HL-60 (cell line): ENCODE results near the gene FAM174A.
"Not testable (repeated sequence)": the region's sequence is repeated elsewhere in the genome, so short reads cannot be mapped to it uniquely, and the experiment has no call there.

Experiments
- DNase-seq, 2 experiments: peaks; one replicate each; pipeline ENCODE4 v3.0.0-alpha.2; 2010 to 2020; ENCODE audit warnings: low read depth in 1 of 2, low spot score in 1 of 2
- H3K27ac ChIP-seq: fragments of 250-450 bp; sonication (Bioruptor Pico); replicated peaks from 2 replicates; pipeline ENCODE4 v1.5.1; 2020; ENCODE audit warnings: mild to moderate bottlenecking, moderate library complexity
- H3K27me3 ChIP-seq: fragments of 250-450 bp; sonication (Bioruptor Pico); 2 replicates; pipeline ENCODE4 v1.5.1; 2021; ENCODE audit warnings: mild to moderate bottlenecking, moderate library complexity; ENCODE audit not compliant: insufficient read depth, poor library complexity, severe bottlenecking
- H3K4me3 ChIP-seq: replicated peaks from 2 replicates; pipeline ENCODE4 v1.5.1; 2011; ENCODE audit warnings: mild to moderate bottlenecking, control low read depth, low read length; ENCODE audit not compliant: insufficient read depth
- GABPA ChIP-seq: IDR thresholded peaks from 2 replicates; pipeline ENCODE4 v1.6.1; 2012; ENCODE audit warnings: low read depth
- POLR2AphosphoS5 ChIP-seq: IDR thresholded peaks from 2 replicates; pipeline ENCODE4 v1.6.1; 2012; ENCODE audit warnings: low read depth
- SPI1 ChIP-seq: IDR thresholded peaks from 2 replicates; pipeline ENCODE4 v1.6.1; 2012; ENCODE audit warnings: low read depth, mild to moderate bottlenecking, borderline replicate concordance
- TF ChIP-seq, protein P1 (sequence below): IDR thresholded peaks from one replicate; pipeline ENCODE4 v1.5.1; 2011; ENCODE audit warnings: low read length, control low read depth, inconsistent platforms; ENCODE audit not compliant: insufficient read depth
- TF ChIP-seq, protein P2 (sequence below): IDR thresholded peaks from 2 replicates; pipeline ENCODE4 v1.6.1; 2012; ENCODE audit warnings: low read depth; ENCODE audit not compliant: insufficient replicate concordance

The FAM174A gene

DNA sequence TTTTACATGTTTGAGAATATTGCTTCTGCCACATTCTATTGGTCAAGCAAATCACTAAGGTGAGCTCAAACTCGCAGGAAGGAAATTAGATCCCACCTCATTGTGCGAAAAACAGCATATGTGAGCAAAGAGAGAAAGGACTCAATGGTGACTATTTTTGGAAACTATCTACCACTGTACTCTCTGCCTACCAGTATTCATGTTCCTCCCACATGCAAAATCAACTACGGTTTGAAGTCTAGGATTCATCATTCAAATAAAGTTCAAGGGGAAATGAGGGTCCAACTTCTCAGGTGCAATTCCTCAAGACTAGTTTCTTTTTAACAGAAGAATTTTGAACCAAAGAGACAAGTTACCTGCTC, 60.6 kb downstream of the FAM174A start:
- Histone ChIP-seq H3K27ac (no peak overlapping the region), H3K4me3 (no peak overlapping the region), H3K27me3 (no peaks in the 10 kb centered on the region)
- TF ChIP-seq SPI1, result no peak
- no peak for TF ChIP-seq GABPA
- TF ChIP-seq POLR2AphosphoS5, result no peak
- TF ChIP-seq, protein P1, sequence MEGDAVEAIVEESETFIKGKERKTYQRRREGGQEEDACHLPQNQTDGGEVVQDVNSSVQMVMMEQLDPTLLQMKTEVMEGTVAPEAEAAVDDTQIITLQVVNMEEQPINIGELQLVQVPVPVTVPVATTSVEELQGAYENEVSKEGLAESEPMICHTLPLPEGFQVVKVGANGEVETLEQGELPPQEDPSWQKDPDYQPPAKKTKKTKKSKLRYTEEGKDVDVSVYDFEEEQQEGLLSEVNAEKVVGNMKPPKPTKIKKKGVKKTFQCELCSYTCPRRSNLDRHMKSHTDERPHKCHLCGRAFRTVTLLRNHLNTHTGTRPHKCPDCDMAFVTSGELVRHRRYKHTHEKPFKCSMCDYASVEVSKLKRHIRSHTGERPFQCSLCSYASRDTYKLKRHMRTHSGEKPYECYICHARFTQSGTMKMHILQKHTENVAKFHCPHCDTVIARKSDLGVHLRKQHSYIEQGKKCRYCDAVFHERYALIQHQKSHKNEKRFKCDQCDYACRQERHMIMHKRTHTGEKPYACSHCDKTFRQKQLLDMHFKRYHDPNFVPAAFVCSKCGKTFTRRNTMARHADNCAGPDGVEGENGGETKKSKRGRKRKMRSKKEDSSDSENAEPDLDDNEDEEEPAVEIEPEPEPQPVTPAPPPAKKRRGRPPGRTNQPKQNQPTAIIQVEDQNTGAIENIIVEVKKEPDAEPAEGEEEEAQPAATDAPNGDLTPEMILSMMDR, result no peak
- TF ChIP-seq, protein P2, sequence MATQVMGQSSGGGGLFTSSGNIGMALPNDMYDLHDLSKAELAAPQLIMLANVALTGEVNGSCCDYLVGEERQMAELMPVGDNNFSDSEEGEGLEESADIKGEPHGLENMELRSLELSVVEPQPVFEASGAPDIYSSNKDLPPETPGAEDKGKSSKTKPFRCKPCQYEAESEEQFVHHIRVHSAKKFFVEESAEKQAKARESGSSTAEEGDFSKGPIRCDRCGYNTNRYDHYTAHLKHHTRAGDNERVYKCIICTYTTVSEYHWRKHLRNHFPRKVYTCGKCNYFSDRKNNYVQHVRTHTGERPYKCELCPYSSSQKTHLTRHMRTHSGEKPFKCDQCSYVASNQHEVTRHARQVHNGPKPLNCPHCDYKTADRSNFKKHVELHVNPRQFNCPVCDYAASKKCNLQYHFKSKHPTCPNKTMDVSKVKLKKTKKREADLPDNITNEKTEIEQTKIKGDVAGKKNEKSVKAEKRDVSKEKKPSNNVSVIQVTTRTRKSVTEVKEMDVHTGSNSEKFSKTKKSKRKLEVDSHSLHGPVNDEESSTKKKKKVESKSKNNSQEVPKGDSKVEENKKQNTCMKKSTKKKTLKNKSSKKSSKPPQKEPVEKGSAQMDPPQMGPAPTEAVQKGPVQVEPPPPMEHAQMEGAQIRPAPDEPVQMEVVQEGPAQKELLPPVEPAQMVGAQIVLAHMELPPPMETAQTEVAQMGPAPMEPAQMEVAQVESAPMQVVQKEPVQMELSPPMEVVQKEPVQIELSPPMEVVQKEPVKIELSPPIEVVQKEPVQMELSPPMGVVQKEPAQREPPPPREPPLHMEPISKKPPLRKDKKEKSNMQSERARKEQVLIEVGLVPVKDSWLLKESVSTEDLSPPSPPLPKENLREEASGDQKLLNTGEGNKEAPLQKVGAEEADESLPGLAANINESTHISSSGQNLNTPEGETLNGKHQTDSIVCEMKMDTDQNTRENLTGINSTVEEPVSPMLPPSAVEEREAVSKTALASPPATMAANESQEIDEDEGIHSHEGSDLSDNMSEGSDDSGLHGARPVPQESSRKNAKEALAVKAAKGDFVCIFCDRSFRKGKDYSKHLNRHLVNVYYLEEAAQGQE, result no peak
- no peak for DNase-seq

DNA sequence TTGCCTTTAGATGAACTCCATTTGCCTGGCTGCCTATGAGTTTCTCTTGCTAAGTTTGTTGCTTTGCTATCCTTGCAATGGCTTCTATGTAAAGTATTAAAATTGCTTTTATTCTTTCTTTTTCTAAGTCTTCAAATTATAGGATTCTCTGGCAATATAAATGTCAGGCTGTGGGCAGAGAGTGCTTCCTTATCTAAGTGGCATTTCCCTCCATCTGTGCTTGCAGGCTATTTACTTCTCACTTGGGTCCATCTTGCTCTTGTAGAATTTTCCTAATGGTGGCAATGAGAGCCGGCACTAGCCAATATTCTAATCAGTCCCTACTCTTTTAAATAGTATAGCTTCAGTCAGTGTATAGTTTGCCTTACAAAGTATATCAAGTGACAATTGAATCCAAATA, 63.3 kb downstream of the FAM174A start:
- no peak overlapping the region for H3K4me3 ChIP-seq
- no peaks in the 10 kb centered on the region for H3K27me3 ChIP-seq
- DNase-seq, result no peak
- no peak overlapping the region for H3K27ac ChIP-seq
- TF ChIP-seq GABPA, result no peak

DNA sequence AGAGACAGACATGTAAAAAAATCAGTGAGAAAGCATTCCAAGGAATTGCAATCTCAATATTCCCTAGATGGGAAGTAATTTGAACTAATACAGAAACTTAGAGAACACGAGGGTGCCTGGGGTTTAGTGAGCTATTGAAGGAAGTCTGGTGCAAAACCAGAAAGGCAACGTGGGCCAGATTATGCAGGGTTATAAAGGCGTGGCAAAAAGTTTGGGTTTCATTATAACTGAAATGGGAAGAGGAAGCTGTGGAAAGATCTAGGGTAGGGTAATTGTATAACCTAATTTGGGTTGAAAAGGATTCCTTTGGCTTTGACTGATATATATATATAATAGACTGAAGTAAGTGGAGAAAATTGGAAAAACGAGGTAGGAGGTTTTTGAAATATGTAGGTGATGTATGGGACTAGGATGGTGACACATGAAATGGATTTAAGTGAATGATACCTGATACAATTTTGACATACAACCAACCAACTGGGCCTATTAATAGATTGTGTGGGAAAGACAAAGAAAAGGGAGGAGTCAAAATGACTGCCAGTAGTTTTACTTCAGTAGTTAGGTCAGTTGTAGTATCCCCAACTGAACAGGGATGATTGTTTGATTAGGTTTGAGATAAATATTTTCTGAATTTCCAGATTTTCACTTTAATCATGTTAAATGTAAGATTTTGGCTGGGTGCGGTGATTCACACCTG, 65.3 kb downstream of the FAM174A start:
- TF ChIP-seq POLR2AphosphoS5 (no peak), GABPA (no peak), SPI1 (no peak)
- TF ChIP-seq, protein P1, result no peak
- TF ChIP-seq, protein P2, result no peak
- Histone ChIP-seq H3K4me3 (no peak overlapping the region), H3K27me3 (no peaks in the 10 kb centered on the region), H3K27ac (no peak overlapping the region)
- peak in 1 of 2 experiments; percentile 3 for DNase-seq

DNA sequence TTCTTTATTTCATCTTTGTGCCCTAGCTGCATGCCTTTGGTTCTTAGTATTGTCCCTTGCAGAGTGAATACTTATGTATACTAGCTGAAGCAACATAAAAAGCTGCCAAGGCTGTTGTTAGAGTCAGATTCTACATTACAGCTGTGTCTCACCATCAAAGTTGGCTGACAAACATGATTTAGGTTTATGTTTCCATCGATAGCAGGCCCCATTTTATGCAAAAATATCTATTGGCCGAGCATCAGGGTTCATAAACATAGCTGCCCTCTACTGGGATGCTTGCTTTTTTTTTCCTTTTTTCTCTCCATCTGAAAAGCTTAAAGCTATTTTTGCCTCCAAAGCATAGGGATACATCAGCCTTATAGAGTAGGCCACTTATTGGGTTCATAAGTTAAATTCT, 68.0 kb downstream of the FAM174A start:
- Histone ChIP-seq H3K27ac (no peak overlapping the region), H3K27me3 (no peaks in the 10 kb centered on the region), H3K4me3 (no peak overlapping the region)
- DNase-seq, result no peak
- no peak for TF ChIP-seq SPI1

DNA sequence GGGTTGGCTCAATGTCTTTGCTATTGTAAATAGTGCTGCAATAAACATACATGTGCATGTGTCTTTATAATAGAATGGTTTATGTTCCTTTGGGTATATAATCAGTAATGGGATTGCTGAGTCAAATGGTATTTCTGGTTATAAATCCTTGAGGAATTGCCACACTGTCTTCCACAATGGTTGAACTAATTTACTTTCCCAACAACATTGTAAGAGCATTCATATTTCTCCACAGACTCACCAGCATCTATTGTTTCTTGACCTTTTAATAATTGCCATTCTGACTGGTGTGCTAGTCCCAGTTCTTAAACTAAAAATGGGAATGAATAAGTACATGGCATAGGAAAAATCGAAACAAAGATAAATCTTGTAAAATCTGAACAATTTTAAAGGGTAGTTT, 68.8 kb downstream of the FAM174A start:
- H3K27ac ChIP-seq, H3K27me3 ChIP-seq, H3K4me3 ChIP-seq, DNase-seq: not testable (repeated sequence)
